SW480 (cell line): ENCODE results near the gene HABP4.
"Not testable (repeated sequence)": the region's sequence is repeated elsewhere in the genome, so short reads cannot be mapped to it uniquely, and the experiment has no call there.

Source experiments
- DNase-seq: peaks from one replicate; pipeline ENCODE4 v3.0.0-alpha.2; 2016; ENCODE audit warnings: low spot score

Gene HABP4

GRCh38 chr9:96498796-96499195 is 48.8 kb downstream of the HABP4 start:
- no peak for DNase-seq

DNA sequence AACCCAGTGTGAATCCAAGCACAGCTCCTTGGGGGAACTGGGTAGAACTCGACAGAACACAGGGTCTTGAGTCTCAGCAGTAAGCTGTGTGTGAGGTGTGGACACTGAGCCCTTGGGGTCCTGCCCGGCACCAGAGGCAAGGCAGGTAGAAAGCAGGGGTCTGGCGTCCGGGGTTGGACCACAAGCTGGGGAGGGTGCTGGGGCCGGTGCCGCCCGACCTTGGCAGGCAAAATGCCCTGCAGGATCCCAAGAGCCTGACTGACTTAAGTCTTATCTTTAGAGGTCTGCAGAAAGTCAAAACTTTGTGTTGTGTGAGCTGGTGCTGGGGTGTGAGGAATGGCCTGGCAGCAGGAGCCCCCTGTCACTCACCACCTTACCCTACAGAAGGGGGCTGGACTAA is 49.3 kb downstream of the HABP4 start:
- DNase-seq = no peak

DNA sequence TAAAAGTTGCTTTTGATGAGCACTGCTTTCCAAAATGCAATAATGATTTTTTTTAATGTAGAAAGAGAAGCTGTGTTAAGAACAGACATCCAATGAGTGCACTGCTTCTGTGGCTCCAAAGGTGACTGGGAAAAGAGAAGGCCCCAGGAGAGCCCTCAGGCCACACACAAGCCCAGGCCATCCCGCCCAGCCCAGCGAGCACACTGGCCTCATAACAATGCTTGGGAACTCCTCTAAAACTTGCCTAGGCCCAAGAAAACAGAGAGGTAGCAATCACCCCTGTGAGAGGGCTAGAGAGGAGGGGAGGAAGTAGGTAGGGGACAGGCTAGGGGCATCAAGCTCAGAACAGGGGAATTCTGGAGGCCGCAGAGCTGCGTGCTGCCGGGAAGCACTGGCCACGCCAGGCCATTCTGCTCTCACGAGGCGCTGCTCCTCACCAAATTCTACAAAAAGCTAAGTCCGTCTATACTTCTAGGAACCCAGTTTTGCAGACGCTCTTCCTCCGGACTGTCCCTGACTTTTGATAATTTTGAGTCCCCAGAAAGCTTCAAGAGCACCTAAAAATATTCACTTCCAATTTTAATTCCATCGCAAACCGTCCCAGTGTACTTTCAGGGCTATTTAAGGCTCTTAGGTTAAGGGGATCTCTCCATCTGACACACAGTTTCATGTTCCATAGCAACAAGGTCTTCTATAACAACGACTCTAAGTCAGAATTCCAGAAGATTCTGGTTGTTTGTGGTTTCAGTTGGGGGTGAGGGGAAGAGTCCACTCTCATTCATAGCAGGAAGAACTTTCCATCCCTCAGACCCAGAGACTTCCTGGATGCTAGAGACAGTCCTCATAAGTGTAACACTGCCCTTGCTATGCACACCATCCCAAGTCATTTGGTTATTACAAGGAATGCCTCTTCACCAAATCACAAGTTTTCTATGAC is 51.0 kb downstream of the HABP4 start:
- no peak for DNase-seq

DNA sequence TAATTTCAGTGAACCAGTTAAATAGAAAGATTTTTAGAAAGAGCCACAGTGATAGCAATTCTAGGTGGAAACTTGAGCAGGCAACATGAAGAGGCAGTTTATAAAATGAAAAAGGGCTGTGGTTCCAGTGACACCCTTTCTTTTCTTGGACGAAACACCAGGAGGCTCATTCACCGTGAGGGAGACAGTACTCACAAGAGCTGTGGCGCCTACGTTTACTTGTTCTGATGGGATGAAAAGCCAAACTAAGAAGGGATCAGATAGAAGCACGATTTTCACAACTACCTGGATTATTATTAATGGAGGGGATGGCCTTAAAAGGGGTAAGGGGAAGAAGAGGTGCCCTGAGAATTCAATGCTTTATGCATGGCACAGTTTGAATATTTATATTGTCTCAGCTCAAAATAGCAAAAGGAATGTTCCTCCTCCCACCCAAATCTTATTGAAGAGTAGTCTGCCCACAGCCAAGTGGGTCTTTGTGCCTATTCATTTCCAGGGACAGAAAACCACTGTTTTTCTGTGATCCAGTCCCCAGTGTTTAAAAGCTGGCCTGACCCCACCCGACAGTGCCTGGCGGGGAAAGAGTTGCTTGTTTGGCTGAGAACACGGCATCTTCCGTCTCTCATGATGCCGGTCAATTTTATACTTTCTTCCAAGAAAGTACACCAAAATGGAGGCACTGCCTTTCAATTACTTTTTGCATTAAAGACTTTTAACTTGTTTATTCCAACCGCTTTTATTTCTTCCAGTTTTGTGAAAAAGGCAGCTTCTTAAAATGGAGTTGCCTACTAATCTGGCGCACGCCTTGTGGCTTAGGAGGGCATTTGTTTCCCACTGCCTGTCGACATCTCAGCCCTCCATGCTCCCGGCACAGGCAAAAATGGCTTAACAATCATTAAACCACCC is 51.9 kb downstream of the HABP4 start:
- DNase-seq = no peak

DNA sequence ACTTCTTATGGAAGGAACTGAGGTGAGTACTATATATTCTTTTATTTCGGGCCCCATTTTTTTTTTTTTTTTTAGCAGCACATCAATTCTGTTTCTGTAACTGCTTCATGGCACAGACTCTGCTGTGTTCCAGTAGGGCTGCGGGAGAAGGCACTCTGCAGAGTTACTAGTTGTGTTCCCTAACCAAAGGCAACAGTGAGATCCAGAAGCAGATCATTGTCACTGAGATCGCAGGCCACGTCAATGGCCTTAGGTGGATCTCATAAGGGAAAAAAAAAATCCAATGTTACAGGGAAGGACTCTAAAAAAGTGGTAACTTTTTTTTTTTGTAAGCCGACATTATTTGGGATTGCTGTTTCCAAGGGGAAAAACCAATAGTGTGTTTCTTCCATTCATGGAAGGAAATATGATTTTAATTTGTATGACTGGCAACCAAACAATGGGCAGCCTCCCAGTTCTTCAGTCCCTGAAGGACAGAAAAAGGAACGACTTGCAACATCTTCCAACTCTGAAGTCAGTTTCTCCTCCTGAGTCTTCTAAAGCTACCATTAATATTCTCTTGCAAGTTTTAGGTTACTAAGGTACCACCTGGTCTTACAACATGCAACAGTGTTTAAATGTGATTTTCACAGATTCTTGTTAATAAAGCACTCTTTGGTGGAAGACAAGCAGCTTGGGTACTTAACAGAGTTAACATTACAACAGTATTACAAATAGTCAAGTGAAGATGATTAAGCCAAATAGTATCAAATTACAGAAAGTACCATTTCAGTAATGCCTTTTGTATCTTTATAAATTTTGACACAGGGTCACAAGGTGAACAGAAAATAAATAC is 52.8 kb downstream of the HABP4 start:
- no peak for DNase-seq

- not testable (repeated sequence) for DNase-seq
Measured at GRCh38 chr9:96503374-96503748, 53.4 kb downstream of the HABP4 start.

- no peak for DNase-seq
Measured at GRCh38 chr9:96503918-96504317, 53.9 kb downstream of the HABP4 start.

- DNase-seq = no peak
Measured at GRCh38 chr9:96505316-96505991, 55.5 kb downstream of the HABP4 start.

GRCh38 chr9:96508227-96508940 is 58.4 kb downstream of the HABP4 start:
- no peak for DNase-seq

GRCh38 chr9:96509026-96509425 is 59.1 kb downstream of the HABP4 start:
- no peak for DNase-seq

- DNase-seq = no peak
Measured at GRCh38 chr9:96509848-96510247, 59.9 kb downstream of the HABP4 start.

GRCh38 chr9:96510258-96510657 is 60.3 kb downstream of the HABP4 start:
- no peak for DNase-seq

DNA sequence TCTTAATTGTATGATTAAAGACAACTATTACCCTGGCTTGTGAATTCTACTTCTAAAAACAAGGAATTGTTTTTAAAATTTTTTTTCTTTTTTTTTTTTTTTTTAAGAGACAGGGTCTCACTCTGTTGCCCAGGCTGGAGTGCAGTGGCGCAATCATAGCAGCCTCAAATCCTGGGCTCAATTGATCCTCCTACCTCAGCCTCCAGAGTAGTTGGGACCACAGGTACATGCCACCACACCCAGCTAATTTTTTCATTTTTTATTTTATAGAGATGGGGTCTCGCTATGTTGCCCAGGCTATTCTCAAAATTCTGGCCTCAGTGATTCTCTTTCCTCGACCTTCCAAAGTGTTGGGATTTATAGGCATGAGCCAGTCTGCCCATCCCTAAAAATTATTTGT is 62.3 kb downstream of the HABP4 start:
- no peak for DNase-seq

DNA sequence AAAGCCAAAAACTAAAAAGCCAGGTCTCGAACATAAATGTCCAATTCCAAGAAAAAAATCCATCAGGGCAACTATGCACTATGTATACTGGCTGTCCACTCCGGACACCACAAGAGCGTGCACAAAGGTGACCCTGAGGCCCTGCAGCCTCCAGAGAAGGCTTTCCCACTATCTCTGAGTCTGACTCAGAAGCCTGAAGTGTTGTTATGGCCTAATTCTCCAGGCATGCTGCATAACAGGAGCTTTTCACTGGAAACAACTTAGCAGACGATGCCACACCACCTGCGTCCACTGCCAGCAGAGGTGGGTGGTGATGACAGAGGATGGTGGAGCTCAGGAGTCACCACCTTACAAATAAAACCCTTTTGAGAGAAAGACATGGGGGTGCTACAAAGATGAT is 63.7 kb downstream of the HABP4 start:
- no peak for DNase-seq

DNA sequence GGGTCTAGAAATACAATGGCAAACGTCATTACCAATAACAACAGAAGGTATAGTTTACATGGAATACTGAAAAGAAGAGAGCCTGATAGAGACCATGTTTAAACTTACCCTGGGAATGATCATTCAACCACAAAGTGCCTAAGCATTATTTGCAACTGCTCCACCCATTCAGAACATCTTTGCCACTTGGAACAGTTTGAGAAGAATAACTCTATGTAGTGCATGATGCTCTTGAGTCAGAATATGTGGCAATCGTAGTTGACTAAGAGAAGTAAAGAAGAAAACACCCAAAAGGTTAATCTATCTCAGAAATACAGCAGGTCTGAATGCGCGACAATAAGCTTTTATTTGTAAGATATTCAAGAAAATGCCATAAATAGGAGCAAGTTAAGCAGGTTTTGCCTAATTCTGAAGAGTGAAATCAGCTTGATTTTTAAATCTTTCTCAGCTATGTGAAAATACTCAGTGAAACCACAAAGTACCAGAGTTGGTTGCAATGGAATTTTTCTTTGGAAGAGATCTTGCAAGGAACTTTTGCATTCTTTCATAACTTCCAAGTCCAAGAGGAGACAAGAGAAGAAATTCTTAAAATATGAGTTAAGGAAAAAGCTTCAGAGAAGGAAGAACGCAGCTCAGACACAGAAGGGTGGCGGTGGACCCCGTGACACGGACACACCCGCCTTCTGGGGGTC is 64.3 kb downstream of the HABP4 start:
- DNase-seq = no peak

GRCh38 chr9:96514800-96515158 is 64.8 kb downstream of the HABP4 start:
- DNase-seq = no peak

- no peak for DNase-seq
Measured at GRCh38 chr9:96515621-96516470, 65.9 kb downstream of the HABP4 start.

GRCh38 chr9:96519095-96519494 is 69.1 kb downstream of the HABP4 start:
- DNase-seq = no peak

DNA sequence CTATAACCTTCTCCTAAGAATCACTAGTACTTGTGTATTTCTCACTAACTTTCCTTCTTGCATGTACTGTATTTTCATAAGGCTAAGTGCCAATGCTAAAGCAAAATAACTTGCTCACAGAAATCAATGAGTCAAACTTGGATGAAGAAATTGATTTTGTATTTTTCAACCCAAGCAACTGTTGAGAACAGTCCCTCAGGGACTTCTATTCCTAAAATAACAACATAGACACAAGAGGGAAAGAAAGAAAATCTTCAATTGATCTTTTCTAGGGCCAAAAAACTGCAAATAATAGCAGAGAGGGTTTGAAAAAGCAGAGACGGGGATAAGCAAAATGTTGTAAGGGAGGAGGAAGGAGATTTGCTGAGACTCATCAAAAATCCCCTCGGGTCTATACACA is 69.8 kb downstream of the HABP4 start:
- no peak for DNase-seq
